Effector memory CD4-positive, alpha-beta T cell (primary cell): Measurements from ENCODE around the gene KCNH5.

ENCODE experiments used
- DNase-seq, 3 donors: peaks; one replicate each; pipeline ENCODE4 v3.0.0-alpha.2; 2020
- H3K27ac ChIP-seq: 2 replicates; pipeline ENCODE4 v1.7.0; 2013; ENCODE audit warnings: mild to moderate bottlenecking, low read length, moderate library complexity; ENCODE audit not compliant: insufficient read depth, poor library complexity, severe bottlenecking
- H3K27me3 ChIP-seq: replicated peaks from 2 replicates; pipeline ENCODE4 v1.7.0; 2013; ENCODE audit warnings: mild to moderate bottlenecking, low read length; ENCODE audit not compliant: insufficient read depth, control insufficient read depth, poor library complexity, severe bottlenecking
- H3K36me3 ChIP-seq: 2 replicates; pipeline ENCODE4 v1.7.0; 2013; ENCODE audit warnings: mild to moderate bottlenecking, low read length, moderate library complexity; ENCODE audit not compliant: control insufficient read depth, insufficient read depth
- H3K4me1 ChIP-seq: 2 replicates; pipeline ENCODE4 v1.7.0; 2013; ENCODE audit warnings: low read length, mild to moderate bottlenecking; ENCODE audit not compliant: control insufficient read depth, insufficient read depth, poor library complexity, severe bottlenecking
- H3K4me3 ChIP-seq: 2 replicates; pipeline ENCODE4 v1.7.0; 2013; ENCODE audit warnings: low read length, low read depth, mild to moderate bottlenecking; ENCODE audit not compliant: insufficient read depth, poor library complexity, severe bottlenecking
- H3K9me3 ChIP-seq: 2 replicates; pipeline ENCODE4 v1.7.0; 2013; ENCODE audit warnings: mild to moderate bottlenecking, low read length, moderate library complexity; ENCODE audit not compliant: control insufficient read depth

The KCNH5 gene

GRCh38 chr14:62673014-62673755 is 372.1 kb downstream of the KCNH5 start:
- no peak for DNase-seq
- no peaks in the 10 kb centered on the region for H3K4me1 ChIP-seq
- H3K27me3 ChIP-seq, result no peaks in the 10 kb centered on the region
- H3K4me3 ChIP-seq, result no peak overlapping the region
- no peak overlapping the region for H3K27ac ChIP-seq
- no peaks in the 10 kb centered on the region for H3K9me3 ChIP-seq
- no peaks in the 10 kb centered on the region for H3K36me3 ChIP-seq

GRCh38 chr14:62670526-62670925 is 374.7 kb downstream of the KCNH5 start:
- Histone ChIP-seq H3K27ac (no peak overlapping the region), H3K27me3 (no peaks in the 10 kb centered on the region), H3K4me3 (no peak overlapping the region), H3K4me1 (no peaks in the 10 kb centered on the region), H3K9me3 (no peaks in the 10 kb centered on the region), H3K36me3 (no peaks in the 10 kb centered on the region)
- no peak for DNase-seq

- Histone ChIP-seq H3K9me3 (no peaks in the 10 kb centered on the region), H3K4me1 (no peaks in the 10 kb centered on the region), H3K27me3 (no peaks in the 10 kb centered on the region), H3K4me3 (no peak overlapping the region), H3K27ac (no peak overlapping the region), H3K36me3 (no peaks in the 10 kb centered on the region)
- DNase-seq, result no peak
Observed at GRCh38 chr14:62667421-62667914, 377.8 kb downstream of the KCNH5 start.

GRCh38 chr14:62665286-62665685 is 380.0 kb downstream of the KCNH5 start:
- H3K4me1 ChIP-seq, result no peaks in the 10 kb centered on the region
- H3K36me3 ChIP-seq, result no peaks in the 10 kb centered on the region
- H3K27me3 ChIP-seq, result no peaks in the 10 kb centered on the region
- no peak for DNase-seq
- H3K4me3 ChIP-seq, result no peak overlapping the region
- no peak overlapping the region for H3K27ac ChIP-seq
- H3K9me3 ChIP-seq, result no peaks in the 10 kb centered on the region

- DNase-seq, result no peak
- H3K27me3 ChIP-seq, result no peaks in the 10 kb centered on the region
- no peaks in the 10 kb centered on the region for H3K36me3 ChIP-seq
- no peak overlapping the region for H3K4me3 ChIP-seq
- no peaks in the 10 kb centered on the region for H3K4me1 ChIP-seq
- no peak overlapping the region for H3K27ac ChIP-seq
- H3K9me3 ChIP-seq, result no peaks in the 10 kb centered on the region
Observed at GRCh38 chr14:62663456-62663821, 381.8 kb downstream of the KCNH5 start.

GRCh38 chr14:62662811-62663455 is 382.3 kb downstream of the KCNH5 start:
- Histone ChIP-seq H3K4me1 (no peaks in the 10 kb centered on the region), H3K4me3 (no peak overlapping the region), H3K36me3 (no peaks in the 10 kb centered on the region), H3K9me3 (no peaks in the 10 kb centered on the region), H3K27ac (no peak overlapping the region), H3K27me3 (no peaks in the 10 kb centered on the region)
- no peak for DNase-seq

GRCh38 chr14:62661818-62662217 is 383.4 kb downstream of the KCNH5 start:
- no peaks in the 10 kb centered on the region for H3K27me3 ChIP-seq
- no peaks in the 10 kb centered on the region for H3K9me3 ChIP-seq
- no peak overlapping the region for H3K27ac ChIP-seq
- no peak for DNase-seq
- H3K4me3 ChIP-seq, result no peak overlapping the region
- no peaks in the 10 kb centered on the region for H3K4me1 ChIP-seq
- H3K36me3 ChIP-seq, result no peaks in the 10 kb centered on the region

GRCh38 chr14:62658631-62659030 is 386.6 kb downstream of the KCNH5 start:
- Histone ChIP-seq H3K4me1 (no peaks in the 10 kb centered on the region), H3K4me3 (no peak overlapping the region), H3K36me3 (no peaks in the 10 kb centered on the region), H3K27ac (no peak overlapping the region), H3K27me3 (no peaks in the 10 kb centered on the region), H3K9me3 (no peaks in the 10 kb centered on the region)
- DNase-seq, result no peak

- Histone ChIP-seq H3K27me3 (no peaks in the 10 kb centered on the region), H3K27ac (no peak overlapping the region), H3K4me3 (no peak overlapping the region), H3K4me1 (no peaks in the 10 kb centered on the region), H3K36me3 (no peaks in the 10 kb centered on the region), H3K9me3 (no peaks in the 10 kb centered on the region)
- no peak for DNase-seq
Observed at GRCh38 chr14:62657376-62657775, 387.9 kb downstream of the KCNH5 start.

- no peaks in the 10 kb centered on the region for H3K9me3 ChIP-seq
- no peak for DNase-seq
- H3K4me1 ChIP-seq, result no peaks in the 10 kb centered on the region
- H3K36me3 ChIP-seq, result no peaks in the 10 kb centered on the region
- no peaks in the 10 kb centered on the region for H3K27me3 ChIP-seq
- H3K4me3 ChIP-seq, result no peak overlapping the region
- no peak overlapping the region for H3K27ac ChIP-seq
Observed at GRCh38 chr14:62655166-62655565, 390.1 kb downstream of the KCNH5 start.
